GM12878 (cell line): ENCODE measurements around the gene N4BP2L2.

Experiments
- HCFC1 ChIP-seq: fragments of 150-350 bp; IDR thresholded peaks from 2 replicates; pipeline ENCODE4 v1.6.1; 2014; ENCODE audit warnings: low read length
- IRF4 ChIP-seq: IDR thresholded peaks from 2 replicates; pipeline ENCODE4 v1.6.1; 2011; ENCODE audit warnings: low read depth, low read length
- POLR2A ChIP-seq: IDR thresholded peaks from 2 replicates; pipeline ENCODE4 v1.6.1; 2011; ENCODE audit warnings: low read depth, mild to moderate bottlenecking, low read length
- POLR2AphosphoS2 ChIP-seq: IDR thresholded peaks from 2 replicates; pipeline ENCODE4 v1.6.1; 2011; ENCODE audit warnings: low read depth, mild to moderate bottlenecking, low read length, improper control_type of control experiment, moderate library complexity
- RAD21 ChIP-seq: IDR thresholded peaks from 2 replicates; pipeline ENCODE4 v1.6.1; 2011; ENCODE audit warnings: mild to moderate bottlenecking, low read depth, low read length, moderate library complexity; ENCODE audit not compliant: insufficient read depth
- RFX5 ChIP-seq: IDR thresholded peaks from 2 replicates; pipeline ENCODE4 v1.6.1; 2011; ENCODE audit warnings: low read depth, low read length, improper control_type of control experiment
- TBL1XR1 ChIP-seq: IDR thresholded peaks from 2 replicates; pipeline ENCODE4 v1.6.1; 2012; ENCODE audit warnings: low read depth, low read length, improper control_type of control experiment
- ZNF274 ChIP-seq: IDR thresholded peaks from one replicate; pipeline ENCODE4 v1.8.0; 2011; ENCODE audit not compliant: insufficient read length, insufficient read depth
- TF ChIP-seq, protein P1 (sequence below), 3 experiments: IDR thresholded peaks in 2 of 3; conservative IDR thresholded peaks in 1 of 3; 2 replicates each; pipeline ENCODE4 v1.5.1; 2011; ENCODE audit warnings: low read depth in 3 of 3, low read length in 3 of 3, mild to moderate bottlenecking in 3 of 3, control low read depth in 2 of 3, moderate library complexity in 2 of 3, inconsistent platforms in 1 of 3, mixed read lengths in 1 of 3; ENCODE audit not compliant: control insufficient read depth in 2 of 3, insufficient read depth in 1 of 3; ENCODE audit errors: extremely low read depth in 1 of 3
- TF ChIP-seq, protein P2 (sequence below): fragments of 450-650 bp; IDR thresholded peaks from 2 replicates; pipeline ENCODE4 v1.6.1; 2016; ENCODE audit warnings: mild to moderate bottlenecking, moderate library complexity, borderline replicate concordance

- TF ChIP-seq, protein P1, sequence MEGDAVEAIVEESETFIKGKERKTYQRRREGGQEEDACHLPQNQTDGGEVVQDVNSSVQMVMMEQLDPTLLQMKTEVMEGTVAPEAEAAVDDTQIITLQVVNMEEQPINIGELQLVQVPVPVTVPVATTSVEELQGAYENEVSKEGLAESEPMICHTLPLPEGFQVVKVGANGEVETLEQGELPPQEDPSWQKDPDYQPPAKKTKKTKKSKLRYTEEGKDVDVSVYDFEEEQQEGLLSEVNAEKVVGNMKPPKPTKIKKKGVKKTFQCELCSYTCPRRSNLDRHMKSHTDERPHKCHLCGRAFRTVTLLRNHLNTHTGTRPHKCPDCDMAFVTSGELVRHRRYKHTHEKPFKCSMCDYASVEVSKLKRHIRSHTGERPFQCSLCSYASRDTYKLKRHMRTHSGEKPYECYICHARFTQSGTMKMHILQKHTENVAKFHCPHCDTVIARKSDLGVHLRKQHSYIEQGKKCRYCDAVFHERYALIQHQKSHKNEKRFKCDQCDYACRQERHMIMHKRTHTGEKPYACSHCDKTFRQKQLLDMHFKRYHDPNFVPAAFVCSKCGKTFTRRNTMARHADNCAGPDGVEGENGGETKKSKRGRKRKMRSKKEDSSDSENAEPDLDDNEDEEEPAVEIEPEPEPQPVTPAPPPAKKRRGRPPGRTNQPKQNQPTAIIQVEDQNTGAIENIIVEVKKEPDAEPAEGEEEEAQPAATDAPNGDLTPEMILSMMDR (IDR thresholded peaks at IDR 0.05 in 2 of 3, conservative IDR thresholded peaks at IDR 0.05 in 1 of 3; ENCODE audit: control insufficient read depth in 2 of 3, extremely low read depth in 1 of 3, insufficient read depth in 1 of 3, low read depth in 3 of 3, low read length in 3 of 3) = no peak
- TF ChIP-seq, protein P2, sequence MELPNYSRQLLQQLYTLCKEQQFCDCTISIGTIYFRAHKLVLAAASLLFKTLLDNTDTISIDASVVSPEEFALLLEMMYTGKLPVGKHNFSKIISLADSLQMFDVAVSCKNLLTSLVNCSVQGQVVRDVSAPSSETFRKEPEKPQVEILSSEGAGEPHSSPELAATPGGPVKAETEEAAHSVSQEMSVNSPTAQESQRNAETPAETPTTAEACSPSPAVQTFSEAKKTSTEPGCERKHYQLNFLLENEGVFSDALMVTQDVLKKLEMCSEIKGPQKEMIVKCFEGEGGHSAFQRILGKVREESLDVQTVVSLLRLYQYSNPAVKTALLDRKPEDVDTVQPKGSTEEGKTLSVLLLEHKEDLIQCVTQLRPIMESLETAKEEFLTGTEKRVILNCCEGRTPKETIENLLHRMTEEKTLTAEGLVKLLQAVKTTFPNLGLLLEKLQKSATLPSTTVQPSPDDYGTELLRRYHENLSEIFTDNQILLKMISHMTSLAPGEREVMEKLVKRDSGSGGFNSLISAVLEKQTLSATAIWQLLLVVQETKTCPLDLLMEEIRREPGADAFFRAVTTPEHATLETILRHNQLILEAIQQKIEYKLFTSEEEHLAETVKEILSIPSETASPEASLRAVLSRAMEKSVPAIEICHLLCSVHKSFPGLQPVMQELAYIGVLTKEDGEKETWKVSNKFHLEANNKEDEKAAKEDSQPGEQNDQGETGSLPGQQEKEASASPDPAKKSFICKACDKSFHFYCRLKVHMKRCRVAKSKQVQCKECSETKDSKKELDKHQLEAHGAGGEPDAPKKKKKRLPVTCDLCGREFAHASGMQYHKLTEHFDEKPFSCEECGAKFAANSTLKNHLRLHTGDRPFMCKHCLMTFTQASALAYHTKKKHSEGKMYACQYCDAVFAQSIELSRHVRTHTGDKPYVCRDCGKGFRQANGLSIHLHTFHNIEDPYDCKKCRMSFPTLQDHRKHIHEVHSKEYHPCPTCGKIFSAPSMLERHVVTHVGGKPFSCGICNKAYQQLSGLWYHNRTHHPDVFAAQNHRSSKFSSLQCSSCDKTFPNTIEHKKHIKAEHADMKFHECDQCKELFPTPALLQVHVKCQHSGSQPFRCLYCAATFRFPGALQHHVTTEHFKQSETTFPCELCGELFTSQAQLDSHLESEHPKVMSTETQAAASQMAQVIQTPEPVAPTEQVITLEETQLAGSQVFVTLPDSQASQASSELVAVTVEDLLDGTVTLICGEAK = no peak
- TF ChIP-seq ZNF274 (no peak), RAD21 (no peak), POLR2A (no peak), POLR2AphosphoS2 (no peak), HCFC1 (no peak), RFX5 (no peak), TBL1XR1 (no peak), IRF4 (no peak)
Measured at GRCh38 chr13:32549788-32550187, 11.2 kb upstream of the N4BP2L2 start.
